ENCODE data around the gene RABGAP1L.
A peak's percentile ranks its signal among the peaks of the same experiment; 100 is the strongest.

GRCh38 chr1:174966008-174966572 lies 806.8 kb downstream of the RABGAP1L start:
- TF ChIP-seq POLR2A (IDR thresholded peaks at IDR 0.05; ENCODE audit: low read depth, low read length) (no peak), CEBPB (IDR thresholded peaks at IDR 0.05; ENCODE audit: low read depth, low read length) (0 out of 2 replicates have a peak, but pooled peaks have one; percentile 7)
- TF ChIP-seq, protein P1, sequence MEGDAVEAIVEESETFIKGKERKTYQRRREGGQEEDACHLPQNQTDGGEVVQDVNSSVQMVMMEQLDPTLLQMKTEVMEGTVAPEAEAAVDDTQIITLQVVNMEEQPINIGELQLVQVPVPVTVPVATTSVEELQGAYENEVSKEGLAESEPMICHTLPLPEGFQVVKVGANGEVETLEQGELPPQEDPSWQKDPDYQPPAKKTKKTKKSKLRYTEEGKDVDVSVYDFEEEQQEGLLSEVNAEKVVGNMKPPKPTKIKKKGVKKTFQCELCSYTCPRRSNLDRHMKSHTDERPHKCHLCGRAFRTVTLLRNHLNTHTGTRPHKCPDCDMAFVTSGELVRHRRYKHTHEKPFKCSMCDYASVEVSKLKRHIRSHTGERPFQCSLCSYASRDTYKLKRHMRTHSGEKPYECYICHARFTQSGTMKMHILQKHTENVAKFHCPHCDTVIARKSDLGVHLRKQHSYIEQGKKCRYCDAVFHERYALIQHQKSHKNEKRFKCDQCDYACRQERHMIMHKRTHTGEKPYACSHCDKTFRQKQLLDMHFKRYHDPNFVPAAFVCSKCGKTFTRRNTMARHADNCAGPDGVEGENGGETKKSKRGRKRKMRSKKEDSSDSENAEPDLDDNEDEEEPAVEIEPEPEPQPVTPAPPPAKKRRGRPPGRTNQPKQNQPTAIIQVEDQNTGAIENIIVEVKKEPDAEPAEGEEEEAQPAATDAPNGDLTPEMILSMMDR (conservative IDR thresholded peaks at IDR 0.05; ENCODE audit: low read depth, low read length), result no peak
